ENCODE measurements around the gene CENPT.

DNA sequence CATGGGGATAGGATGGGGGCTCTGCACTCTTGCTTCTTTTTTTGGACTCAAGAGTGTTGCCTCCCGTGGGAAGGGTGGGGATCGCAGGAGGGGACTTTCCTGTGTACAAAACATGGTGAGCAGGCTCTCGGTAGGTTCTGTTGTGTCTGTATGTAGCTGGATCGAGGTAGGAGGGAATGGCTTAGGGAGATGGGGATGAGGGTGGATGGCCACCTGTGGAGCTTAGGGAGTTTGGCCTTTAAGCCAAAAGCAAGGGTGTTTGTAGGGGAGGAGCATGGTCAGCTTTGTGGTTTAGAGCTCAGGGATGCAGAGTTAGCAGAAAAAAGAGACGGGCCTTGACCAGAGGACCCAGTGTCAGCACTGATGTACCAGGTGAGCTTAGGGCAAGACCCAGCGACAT is 14.4 kb upstream of the CENPT start:
- TF ChIP-seq, protein P1, sequence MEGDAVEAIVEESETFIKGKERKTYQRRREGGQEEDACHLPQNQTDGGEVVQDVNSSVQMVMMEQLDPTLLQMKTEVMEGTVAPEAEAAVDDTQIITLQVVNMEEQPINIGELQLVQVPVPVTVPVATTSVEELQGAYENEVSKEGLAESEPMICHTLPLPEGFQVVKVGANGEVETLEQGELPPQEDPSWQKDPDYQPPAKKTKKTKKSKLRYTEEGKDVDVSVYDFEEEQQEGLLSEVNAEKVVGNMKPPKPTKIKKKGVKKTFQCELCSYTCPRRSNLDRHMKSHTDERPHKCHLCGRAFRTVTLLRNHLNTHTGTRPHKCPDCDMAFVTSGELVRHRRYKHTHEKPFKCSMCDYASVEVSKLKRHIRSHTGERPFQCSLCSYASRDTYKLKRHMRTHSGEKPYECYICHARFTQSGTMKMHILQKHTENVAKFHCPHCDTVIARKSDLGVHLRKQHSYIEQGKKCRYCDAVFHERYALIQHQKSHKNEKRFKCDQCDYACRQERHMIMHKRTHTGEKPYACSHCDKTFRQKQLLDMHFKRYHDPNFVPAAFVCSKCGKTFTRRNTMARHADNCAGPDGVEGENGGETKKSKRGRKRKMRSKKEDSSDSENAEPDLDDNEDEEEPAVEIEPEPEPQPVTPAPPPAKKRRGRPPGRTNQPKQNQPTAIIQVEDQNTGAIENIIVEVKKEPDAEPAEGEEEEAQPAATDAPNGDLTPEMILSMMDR (IDR thresholded peaks at IDR 0.05; ENCODE audit: insufficient read depth, low read length, poor library complexity, severe bottlenecking): no peak
- TF ChIP-seq EZH2phosphoT487 (conservative IDR thresholded peaks at IDR 0.05; ENCODE audit: low read length): no peak
